HuH-7.5 (cell line): ENCODE measurements around the gene PDLIM4.

Experiments
- DNase-seq: peaks from one replicate; pipeline ENCODE4 v3.0.0; 2011; ENCODE audit warnings: low spot score

Gene PDLIM4

GRCh38 chr5:132227485-132228240 is 29.8 kb upstream of the PDLIM4 start, which contains the start of gene P4HA2:
P4HA2 (minus strand) TSS chr5:132227853; CDS start chr5:132218626, 9,227 bp downstream.
- DNase-seq: peak; percentile 73

DNA sequence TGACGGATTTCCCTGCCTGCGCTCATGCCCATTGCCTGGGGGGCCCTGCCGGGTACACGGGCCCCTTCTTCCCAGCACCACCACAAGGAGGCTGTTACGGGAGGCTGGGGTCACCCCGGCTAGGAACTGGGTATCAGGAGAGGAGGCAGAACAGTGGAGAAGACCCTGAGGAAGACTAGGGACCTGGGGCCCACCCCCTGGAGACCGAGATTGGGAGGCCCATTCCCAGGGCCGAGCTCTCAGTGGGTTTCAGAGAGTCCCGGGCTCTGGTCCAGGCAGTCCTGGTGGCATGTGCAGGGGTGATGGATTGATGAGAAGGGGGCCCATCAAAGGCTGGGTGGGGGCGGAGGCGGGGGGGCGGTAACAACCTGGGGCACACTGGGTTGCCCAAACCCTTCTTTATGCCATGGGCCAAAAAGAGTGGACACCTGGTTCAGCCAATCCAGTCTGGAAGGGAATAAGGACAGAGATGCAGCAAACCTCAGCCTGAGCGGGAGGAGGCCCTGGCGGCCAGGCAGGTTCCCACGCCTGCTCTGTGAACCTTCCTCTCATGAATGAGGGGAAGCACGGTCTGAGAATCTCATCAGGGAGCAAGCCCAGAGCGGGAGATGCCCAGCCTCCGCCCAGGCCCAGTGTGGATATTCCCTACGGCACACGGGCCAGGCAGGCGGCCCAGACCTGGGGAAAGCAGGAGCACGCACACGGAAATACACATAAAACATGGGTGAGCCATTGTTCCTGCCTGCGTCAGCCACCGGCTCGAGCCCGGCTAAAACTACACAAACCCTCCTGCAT is 29.1 kb upstream of the PDLIM4 start:
- no peak for DNase-seq

GRCh38 chr5:132229236-132229635 is 28.3 kb upstream of the PDLIM4 start:
- DNase-seq: no peak

DNA sequence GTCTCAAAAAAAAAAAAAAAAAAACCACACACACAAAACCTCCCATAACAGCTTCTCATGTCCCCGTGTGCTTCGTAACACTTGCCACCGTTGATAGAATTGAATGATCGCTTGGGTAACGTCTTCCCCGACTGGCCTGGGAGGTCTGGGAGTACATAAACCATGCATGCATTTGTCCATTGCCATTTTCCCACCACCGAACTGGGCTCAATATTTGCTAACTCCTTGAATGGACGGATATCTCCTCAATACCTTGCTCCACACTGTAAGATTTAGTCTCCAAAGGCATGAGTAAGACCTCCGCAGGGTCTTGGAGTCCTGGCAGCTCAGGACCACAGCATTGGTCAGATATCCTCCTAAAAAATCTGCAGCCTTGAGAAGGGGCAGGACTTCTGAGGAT is 26.6 kb upstream of the PDLIM4 start:
- no peak for DNase-seq

- DNase-seq: no peak
Measured at GRCh38 chr5:132232465-132232864, 25.0 kb upstream of the PDLIM4 start.

DNA sequence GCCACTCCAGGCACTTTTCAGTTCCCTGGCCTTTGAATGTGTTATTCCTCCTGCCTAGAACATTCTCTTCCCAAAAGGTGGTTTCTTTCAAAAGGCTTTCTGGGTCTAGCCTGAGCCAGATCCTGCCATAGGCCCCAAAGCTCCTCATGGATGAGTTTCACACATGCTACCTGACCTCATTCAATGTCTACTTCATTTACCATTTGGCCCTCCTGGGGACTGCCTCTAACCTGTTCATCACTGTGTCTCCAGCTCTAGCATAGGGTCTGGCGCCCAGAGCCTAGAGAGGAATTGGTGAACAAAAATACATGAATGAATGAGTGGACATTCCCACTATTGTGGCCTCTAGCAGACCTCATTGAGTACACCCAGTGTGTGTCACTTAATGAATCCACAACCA is 24.4 kb upstream of the PDLIM4 start:
- DNase-seq: no peak

DNA sequence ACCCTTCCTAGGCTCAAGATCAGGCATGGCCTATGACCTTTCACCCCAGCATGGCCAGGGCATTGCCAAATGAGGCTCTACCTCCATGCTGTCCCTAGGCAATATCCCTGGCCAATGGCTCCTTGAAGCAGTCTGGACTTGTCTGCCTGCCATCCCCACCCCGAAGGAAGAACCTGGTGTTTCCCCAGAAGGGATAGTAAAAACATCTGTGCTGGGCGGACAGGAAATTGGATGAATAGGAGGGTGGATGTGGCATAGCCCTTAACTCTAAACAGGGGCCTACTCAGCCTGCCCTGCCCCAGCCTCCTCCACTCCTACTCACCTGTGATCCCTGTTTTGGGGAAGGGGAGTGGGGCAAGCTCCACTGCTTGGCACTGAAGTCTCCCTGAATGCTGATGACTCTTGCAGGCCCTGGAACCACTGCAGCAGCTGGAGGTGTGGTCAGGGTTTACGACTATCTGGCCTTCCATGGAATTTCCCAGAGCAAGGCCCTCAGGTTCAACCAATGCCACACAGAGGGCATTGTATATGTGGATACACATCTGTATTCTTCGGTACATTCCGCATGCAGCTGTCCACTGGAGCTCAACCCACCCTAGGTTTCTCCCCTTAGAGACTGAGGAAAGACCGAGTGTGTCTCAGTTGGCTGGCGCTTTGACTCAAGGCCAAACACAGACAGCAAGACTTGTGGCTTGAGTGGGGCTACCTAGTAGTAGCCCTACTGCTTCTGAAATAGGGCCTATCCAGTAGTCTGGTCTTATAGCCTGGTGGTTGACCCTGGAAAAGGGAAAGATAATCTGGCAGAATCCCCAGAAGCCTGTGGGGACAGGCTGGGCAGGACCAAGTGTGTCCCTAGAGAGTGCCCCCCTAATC is 23.4 kb upstream of the PDLIM4 start:
- no peak for DNase-seq

GRCh38 chr5:132234684-132235062 is 22.8 kb upstream of the PDLIM4 start:
- no peak for DNase-seq

- no peak for DNase-seq
Measured at GRCh38 chr5:132235340-132235739, 22.2 kb upstream of the PDLIM4 start.

DNA sequence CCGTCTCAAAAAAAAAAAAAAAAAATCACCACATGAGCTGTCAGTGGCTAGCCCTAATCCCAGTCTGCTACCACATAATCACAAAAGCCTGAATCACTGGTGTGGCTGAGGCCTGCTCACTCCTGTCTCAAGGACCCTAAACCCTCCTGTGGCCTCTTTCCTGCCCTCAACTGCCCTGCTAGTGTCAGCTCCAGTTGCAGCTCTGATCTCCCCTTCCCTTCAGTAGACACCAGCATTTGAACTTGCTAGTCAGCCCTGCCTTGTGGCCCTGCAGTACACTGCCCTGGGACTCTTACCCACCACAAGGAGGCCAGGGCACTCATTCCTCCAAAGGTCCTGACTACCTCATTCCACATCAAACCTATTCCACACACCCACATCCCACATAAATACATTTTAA is 20.4 kb upstream of the PDLIM4 start:
- DNase-seq: no peak

DNA sequence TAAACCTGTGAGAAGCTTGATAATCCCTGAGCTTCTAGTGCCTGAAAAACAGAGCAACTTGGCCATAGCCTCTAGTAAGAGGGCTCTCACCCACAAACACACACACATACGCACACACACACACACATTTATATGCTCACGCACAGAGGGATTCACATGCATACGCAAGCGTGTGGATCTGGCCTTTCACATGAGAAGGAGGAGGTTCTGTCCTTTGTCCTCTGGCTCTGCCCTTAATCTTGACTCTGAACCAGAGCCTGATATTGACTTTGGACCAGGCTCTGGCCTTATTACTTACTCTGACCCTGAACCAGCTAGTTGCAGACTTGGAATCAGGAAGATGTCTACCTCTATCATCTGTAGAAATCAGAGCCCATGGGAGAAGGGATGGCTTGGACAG is 19.8 kb upstream of the PDLIM4 start:
- no peak for DNase-seq

- peak; percentile 42 for DNase-seq
Measured at GRCh38 chr5:132238169-132238744, 19.2 kb upstream of the PDLIM4 start.

- no peak for DNase-seq
Measured at GRCh38 chr5:132238901-132239500, 18.5 kb upstream of the PDLIM4 start.

GRCh38 chr5:132239776-132240175 is 17.7 kb upstream of the PDLIM4 start:
- no peak for DNase-seq

DNA sequence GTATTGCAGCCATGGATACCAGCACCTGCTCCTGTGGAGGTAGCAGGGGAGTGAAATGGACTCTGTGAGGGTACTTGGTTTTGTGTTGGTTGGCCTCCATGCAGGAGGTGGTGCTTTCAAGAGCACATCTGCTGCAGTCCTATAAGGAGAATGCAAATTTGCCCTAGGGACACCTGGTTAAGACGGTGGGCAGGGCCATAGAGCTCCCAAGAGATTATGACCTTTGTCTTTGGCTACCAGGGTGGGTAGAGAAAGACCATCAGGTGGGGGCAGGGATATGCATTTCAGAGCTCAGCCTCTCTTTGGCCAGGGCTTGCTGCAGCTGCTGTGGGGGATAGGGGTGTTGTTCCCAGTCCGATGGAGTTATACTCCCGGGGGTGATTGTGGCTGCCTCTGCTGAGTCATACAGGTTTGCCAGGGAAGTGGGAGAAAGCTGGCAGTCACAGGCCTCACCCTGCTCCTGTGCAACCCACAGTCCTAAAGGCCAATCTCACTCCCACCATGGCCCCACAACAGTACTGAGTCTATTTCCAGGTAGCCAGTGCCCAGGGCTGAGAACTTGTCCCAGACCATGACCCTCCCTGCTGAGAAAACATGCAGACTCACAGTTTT is 14.0 kb upstream of the PDLIM4 start:
- DNase-seq: no peak

DNA sequence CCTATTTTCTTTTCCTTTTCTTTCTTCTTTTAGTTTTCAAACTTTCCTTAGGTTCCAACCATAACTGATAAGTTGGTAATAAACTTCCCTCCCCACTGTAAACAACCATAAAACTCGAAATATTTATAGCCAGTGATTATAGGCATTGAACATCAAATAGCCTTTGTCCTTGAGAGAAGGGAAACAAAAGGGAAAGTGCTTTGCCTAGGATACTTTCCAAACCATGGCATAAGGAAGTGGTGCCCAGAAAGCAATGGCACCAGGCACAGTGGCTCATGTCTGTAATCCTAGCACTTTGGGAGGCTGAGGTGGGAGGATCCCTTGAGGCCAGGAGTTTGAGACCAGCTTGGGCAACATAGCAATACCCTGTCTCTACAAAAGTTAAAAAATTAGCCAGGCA is 11.9 kb upstream of the PDLIM4 start:
- DNase-seq: no peak

- no peak for DNase-seq
Measured at GRCh38 chr5:132246806-132247205, 10.7 kb upstream of the PDLIM4 start.

- no peak for DNase-seq
Measured at GRCh38 chr5:132250547-132250946, 6.9 kb upstream of the PDLIM4 start.

GRCh38 chr5:132251220-132251725 is 6.2 kb upstream of the PDLIM4 start:
- no peak for DNase-seq

DNA sequence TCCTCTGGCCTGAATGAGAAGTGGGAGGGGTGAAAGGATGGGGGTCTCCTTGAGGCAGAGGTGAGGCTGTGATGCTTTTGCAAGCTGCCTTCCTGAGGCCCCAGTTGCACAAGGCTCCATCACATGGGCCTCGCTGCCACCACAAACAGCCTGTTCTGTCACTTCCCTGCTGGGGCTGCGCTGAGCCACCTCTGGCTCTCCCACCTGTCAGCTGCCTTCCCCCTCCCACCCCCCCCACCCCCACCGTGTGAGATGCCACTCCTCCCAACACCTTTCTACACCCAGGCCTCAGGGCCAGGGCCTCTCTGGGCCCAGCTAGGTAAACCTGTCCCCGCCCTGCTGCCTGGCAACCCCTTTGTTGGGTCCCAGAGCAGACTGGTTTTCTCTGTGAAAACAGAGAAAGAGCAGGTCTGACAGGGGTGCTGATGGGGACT is 4.5 kb upstream of the PDLIM4 start:
- DNase-seq: no peak
